GM12875 (cell line): ENCODE measurements around the gene PDE9A.

Experiments
- H3K4me3 ChIP-seq: one replicate; pipeline ENCODE4 v1.5.1; 2011; ENCODE audit warnings: low read depth, low read length, control low read depth
- TF ChIP-seq, protein P1 (sequence below): IDR thresholded peaks from 2 replicates; pipeline ENCODE4 v1.5.1; 2011; ENCODE audit warnings: low read depth, mild to moderate bottlenecking, control low read depth, inconsistent platforms, low read length, moderate library complexity, borderline replicate concordance; ENCODE audit not compliant: insufficient read depth

PDE9A gene

DNA sequence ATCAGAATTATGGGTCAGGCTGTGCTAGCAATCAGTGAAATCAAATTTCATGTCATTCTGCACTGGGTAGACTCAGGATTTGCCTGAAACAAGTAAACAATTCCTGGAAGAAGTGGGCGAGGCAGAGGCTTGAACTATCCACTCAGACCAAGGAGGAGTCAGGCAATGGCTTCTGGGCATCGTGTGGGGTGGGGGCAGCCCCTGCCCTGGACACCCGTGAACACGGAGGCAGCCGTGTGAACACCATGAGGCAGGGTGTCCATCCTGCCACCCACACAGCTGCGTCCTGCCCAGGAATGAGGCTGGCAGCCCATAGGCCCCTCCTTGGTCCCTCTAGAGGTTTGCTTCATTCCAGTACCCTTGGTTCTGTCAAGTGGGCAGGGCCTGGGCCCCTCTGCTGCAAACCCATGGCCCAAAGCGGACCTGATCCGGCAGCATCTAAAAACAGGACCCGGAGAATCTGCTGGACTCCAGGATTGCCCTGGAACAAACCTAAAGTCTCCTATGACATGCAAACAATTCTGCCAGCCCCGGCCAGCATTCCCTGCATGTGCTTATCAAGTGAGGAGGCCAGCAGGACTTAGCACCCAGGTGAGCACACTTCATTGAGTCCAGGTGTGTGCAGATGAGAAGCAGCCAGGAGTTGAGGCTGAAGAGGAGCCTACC lies 69.5 kb downstream of the PDE9A start:
- TF ChIP-seq, protein P1, sequence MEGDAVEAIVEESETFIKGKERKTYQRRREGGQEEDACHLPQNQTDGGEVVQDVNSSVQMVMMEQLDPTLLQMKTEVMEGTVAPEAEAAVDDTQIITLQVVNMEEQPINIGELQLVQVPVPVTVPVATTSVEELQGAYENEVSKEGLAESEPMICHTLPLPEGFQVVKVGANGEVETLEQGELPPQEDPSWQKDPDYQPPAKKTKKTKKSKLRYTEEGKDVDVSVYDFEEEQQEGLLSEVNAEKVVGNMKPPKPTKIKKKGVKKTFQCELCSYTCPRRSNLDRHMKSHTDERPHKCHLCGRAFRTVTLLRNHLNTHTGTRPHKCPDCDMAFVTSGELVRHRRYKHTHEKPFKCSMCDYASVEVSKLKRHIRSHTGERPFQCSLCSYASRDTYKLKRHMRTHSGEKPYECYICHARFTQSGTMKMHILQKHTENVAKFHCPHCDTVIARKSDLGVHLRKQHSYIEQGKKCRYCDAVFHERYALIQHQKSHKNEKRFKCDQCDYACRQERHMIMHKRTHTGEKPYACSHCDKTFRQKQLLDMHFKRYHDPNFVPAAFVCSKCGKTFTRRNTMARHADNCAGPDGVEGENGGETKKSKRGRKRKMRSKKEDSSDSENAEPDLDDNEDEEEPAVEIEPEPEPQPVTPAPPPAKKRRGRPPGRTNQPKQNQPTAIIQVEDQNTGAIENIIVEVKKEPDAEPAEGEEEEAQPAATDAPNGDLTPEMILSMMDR = no peak
- H3K4me3 ChIP-seq = no peak overlapping the region

DNA sequence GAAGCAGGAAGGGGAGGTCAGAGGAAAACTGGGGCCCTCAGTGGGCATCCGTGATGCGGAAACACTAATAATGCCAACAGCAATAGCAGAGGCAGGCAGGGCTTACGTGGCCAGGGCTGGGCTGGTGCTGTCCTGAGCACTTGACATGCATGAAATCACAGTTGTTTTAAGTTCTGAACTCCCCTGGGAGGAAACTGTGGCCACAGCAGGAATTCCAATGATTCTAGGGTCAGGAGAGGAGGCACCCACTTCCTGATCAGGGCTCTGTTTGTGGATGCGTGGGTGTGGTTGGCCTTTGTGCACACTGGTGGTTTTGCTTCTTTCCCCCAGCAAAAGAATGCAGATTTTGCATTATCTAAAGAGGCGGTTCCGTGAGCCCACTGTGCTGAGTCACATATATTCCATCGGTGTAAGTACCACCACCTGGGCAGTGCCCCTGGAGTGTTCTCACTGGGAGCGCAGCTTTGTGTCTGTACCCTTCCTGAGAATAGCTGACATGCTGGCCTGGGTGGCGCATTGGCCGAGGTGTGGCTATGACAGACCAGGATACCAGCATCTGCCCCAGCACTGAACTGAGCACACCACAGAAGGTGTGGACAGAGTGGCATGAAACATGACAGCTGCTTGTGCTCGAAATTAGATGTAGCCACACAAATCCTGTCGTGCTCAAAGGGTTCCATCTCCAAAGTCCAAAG lies 71.0 kb downstream of the PDE9A start:
- H3K4me3 ChIP-seq = no peak overlapping the region
- TF ChIP-seq, protein P1 = no peak

DNA sequence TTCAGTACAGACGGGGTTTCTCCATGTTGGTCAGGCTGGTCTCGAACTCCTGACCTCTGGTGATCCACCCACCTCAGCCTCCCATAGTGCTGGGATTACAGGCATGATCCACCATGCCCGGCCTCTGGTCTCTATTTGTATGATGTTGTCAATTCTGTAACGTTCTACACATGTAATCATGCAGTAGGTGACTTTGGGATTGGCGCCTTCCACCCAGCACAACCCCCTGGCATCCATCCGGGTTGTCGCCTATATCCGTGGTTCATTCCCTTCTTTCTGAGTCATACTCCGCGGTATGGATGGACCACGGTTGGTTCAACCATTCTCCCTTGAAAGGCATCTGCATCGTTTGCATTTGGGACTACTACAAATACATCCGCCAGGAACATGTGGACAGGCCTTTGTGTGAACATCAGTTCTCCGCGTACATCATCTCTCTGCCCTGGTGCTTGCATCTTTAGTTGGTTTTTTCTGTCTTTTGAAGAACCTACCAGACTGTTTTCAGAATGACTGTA lies 72.1 kb downstream of the PDE9A start:
- no peak overlapping the region for H3K4me3 ChIP-seq
- TF ChIP-seq, protein P1 = no peak

DNA sequence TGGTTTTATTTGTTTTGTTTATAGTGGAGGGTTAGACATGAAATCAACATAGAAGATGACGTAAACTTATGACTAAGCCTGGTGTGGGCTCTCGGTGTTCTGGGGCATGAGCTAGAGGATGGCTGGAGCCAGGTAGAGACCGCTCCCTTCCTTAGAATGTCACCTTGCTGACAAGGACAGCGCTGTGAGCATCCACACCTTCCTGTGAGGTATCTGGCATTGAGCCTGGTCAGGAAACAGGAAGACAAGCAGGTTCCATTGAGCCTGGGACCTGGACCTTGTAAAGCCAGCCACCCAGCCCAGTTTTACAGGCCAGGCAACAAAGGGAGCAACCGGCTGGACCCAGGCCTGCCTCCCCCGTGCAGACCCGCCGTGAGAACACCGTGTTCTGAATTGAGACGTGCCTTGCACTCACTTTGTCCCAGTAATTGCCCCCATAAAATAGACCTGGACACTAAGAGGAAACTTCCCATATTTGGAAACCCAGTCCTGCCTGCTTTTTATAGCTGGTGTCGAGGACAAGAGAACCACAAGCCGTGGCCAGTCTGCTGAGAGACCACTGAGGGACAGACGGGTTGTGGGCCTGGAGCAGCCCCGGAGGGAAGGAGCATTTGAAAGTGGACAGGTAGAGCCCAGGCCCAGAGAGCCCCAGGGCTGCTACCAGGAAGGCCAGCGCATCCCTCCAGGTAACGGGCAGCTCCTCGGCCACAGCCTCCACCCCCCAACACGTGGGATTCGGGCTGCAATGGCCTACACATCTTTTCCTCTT lies 78.0 kb downstream of the PDE9A start:
- H3K4me3 ChIP-seq = no peak overlapping the region
- TF ChIP-seq, protein P1 = no peak

DNA sequence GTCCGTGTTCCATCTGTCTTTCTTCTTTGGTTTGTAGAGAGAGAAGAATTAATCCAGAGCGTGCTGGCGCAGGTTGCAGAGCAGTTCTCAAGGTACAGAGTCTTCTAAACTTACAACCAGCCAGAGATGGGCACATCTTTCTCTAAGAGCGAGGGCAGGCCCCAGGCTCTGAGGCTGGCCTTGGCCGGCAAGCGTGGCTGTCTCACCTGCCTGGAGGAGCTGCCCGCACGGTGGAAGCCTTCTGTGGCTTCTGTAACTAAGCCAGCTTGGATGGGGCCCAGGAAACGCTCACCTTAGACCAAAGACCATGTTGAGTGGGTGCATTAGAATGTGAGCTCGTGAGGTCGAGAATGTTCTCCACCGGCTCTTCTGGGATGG lies 78.6 kb downstream of the PDE9A start:
- H3K4me3 ChIP-seq = no peak overlapping the region
- TF ChIP-seq, protein P1 = no peak

DNA sequence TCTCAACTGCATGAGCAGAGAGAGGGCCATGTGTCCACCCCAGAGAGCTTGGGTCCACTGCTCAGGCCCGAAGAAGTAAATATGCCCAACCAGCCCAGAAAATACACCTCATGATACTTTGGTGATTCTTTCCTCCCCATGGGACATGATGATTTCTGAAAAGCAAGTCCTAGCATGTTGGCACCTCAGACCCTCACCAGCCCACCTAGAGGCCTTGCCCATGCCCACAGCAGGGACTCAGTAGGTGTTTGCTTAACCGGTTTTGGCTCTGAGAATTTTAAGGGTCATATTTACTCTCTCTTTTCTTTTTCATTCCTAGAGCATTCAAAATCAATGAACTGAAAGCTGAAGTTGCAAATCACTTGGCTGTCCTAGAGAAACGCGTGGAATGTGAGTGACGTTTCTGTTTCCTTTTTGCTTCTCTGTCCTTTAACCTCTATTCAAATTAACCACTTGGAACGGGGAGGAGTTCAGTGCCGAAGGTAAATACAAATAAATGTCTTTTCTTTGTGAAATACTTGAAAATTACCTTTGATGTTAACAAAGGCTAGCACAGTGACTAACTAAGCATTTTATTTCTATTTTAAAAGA lies 79.7 kb downstream of the PDE9A start:
- H3K4me3 ChIP-seq = no peak overlapping the region

More for the DNA sequence above, 79.7 kb downstream of the PDE9A start:
- TF ChIP-seq, protein P1 = no peak
